OCI-LY7 (cell line): ENCODE results near the gene SLC35A5. TPM values are rescaled to one million over a fixed set of nuclear protein-coding genes. Genes with fewer than 3 reads are reported as not detected.
A peak's percentile ranks its signal among the peaks of the same experiment; 100 is the strongest.

ENCODE experiments used
- BruUV-seq: library from RNA; stranded (reverse); fragments of 400-500 nt; replicated peaks from 2 replicates; lab custom pipeline; 2021; lab: Mats Ljungman, UMichigan
- CTCF ChIA-PET: fragments of 300-600 bp; sonication (Branson Sonifier 250); formaldehyde crosslinking; loops from one replicate; lab custom pipeline; 2022; ENCODE audit warnings: antibody characterized with exemption; ENCODE audit not compliant: unreplicated experiment; lab: Charles Lee
- POLR2A ChIA-PET: fragments of 300-600 bp; sonication (Branson Sonifier 250); formaldehyde crosslinking; loops from one replicate; lab custom pipeline; 2022; ENCODE audit warnings: antibody characterized with exemption; lab: Charles Lee
- DNase-seq: peaks from one replicate; pipeline ENCODE4 v3.0.0-alpha.2; 2015; ENCODE audit warnings: low spot score
- H2AFZ ChIP-seq: fragments of 200-600 bp; sonication (generic), shearing (Covaris generic); 2 replicates; pipeline ENCODE4 v1.6.1; 2014; ENCODE audit warnings: mild to moderate bottlenecking, antibody characterized with exemption, low read length, moderate library complexity
- H3K27ac ChIP-seq: fragments of 200-600 bp; sonication (generic); 2 replicates; pipeline ENCODE4 v1.5.1; 2014; ENCODE audit warnings: mixed run types, low read depth, mild to moderate bottlenecking, moderate library complexity, low read length, inconsistent platforms; ENCODE audit not compliant: poor library complexity, severe bottlenecking
- H3K36me3 ChIP-seq: fragments of 200-600 bp; sonication (generic); 2 replicates; pipeline ENCODE4 v1.6.1; 2014; ENCODE audit warnings: mild to moderate bottlenecking, antibody characterized with exemption, low read length, moderate library complexity, mixed read lengths; ENCODE audit not compliant: insufficient read depth
- H3K4me1 ChIP-seq: fragments of 200-600 bp; sonication (generic); 2 replicates; pipeline ENCODE4 v1.5.1; 2014; ENCODE audit warnings: mild to moderate bottlenecking, low read length; ENCODE audit not compliant: insufficient read depth, poor library complexity, severe bottlenecking
- H3K4me2 ChIP-seq: fragments of 200-600 bp; sonication (generic); 2 replicates; pipeline ENCODE4 v1.6.1; 2014; ENCODE audit warnings: mild to moderate bottlenecking, low read length
- H3K4me3 ChIP-seq: fragments of 200-600 bp; sonication (generic); 2 replicates; pipeline ENCODE4 v1.5.1; 2014; ENCODE audit warnings: mild to moderate bottlenecking, low read depth, low read length; ENCODE audit not compliant: poor library complexity, severe bottlenecking
- H3K79me2 ChIP-seq: fragments of 200-600 bp; sonication (generic); 2 replicates; pipeline ENCODE4 v1.6.1; 2016; ENCODE audit warnings: low read depth, mild to moderate bottlenecking, low read length, moderate library complexity, mixed read lengths; ENCODE audit not compliant: insufficient read depth
- H3K9me2 ChIP-seq: fragments of 200-600 bp; sonication (generic); 2 replicates; pipeline ENCODE4 v1.6.1; 2016; ENCODE audit warnings: mild to moderate bottlenecking, low read length, mixed read lengths; ENCODE audit not compliant: insufficient read depth
- H3K9me3 ChIP-seq: fragments of 200-600 bp; sonication (generic); 2 replicates; pipeline ENCODE4 v1.6.1; 2014; ENCODE audit warnings: mild to moderate bottlenecking, mixed run types, low read length, mixed read lengths
- H4K20me1 ChIP-seq: fragments of 200-600 bp; sonication (generic); 2 replicates; pipeline ENCODE4 v1.6.1; 2014; ENCODE audit warnings: mild to moderate bottlenecking, antibody characterized with exemption, low read length, moderate library complexity, mixed read lengths; ENCODE audit not compliant: insufficient read depth
- CTCF ChIP-seq: fragments of 200-600 bp; sonication (generic); conservative IDR thresholded peaks from 2 replicates; pipeline ENCODE4 v1.5.1; 2014; ENCODE audit warnings: mild to moderate bottlenecking, antibody characterized with exemption, low read length, moderate library complexity, mixed read lengths
- EZH2phosphoT487 ChIP-seq: fragments of 200-600 bp; sonication (generic); IDR thresholded peaks from 2 replicates; pipeline ENCODE4 v1.6.1; 2018; ENCODE audit warnings: low read depth, borderline replicate concordance, mild to moderate bottlenecking, mixed run types, antibody characterized with exemption, low read length, moderate library complexity, mixed read lengths
- intact Hi-C: fragments of 100-400 bp; cut with micrococcal nuclease; formaldehyde crosslinking; loops from one replicate; pipeline ENCODE4 v1.10.0; 2022; ENCODE audit not compliant: unreplicated experiment
- total RNA-seq, 2 experiments: library from RNA; depleted of rRNA in 1 of 2; stranded (reverse); fragments of >200 nt in 1 of 2; shearing (Covaris generic) in 1 of 2; gene quantifications; 2 replicates each; pipeline ENCODE4 v1.2.3, GENCODE V29; 2014 to 2022

The SLC35A5 gene
- total RNA-seq, 2 experiments from 2014 or later: 12.4 to 22.7 TPM

DNA sequence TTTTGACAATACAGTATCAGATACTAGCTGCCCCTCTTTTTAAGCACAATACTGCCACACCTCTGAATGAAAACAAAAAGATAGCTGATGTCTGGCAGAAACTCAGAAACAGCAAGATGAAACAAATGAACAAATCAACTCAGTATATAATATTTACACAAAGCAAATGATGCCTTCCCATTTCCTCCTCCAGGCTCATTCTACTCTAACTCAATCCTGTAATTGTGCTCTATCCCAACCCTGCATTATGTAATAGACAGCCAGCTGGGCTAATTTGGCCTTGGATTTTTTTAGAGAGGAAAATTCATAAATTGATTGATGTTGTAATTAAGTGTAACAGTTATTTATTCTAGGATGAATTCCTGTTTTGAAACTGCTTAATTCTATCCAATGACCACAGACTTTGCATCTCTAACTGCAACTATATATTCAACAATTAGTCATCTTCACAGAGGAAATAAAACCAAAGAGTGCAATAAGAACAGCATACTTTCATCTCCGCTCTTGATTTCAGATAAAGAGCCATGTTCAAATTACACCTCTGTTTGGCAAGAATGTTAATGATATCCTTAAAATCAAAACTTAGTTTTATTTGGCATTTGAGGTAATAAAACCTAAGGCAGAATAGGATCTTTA lies 6.2 kb upstream of the SLC35A5 start:
- H3K4me2 ChIP-seq: no peak overlapping the region
- CTCF ChIA-PET: no interaction called here
- H3K27ac ChIP-seq: no peak overlapping the region

GRCh38 chr3:112557976-112558375 lies 3.9 kb upstream of the SLC35A5 start:
- Histone ChIP-seq H3K79me2 (peaks cover 85% of the 10 kb centered on the region), H3K36me3 (peaks cover 64% of the 10 kb centered on the region), H3K4me2 (peak overlapping the region; percentile 6; the same call in 1 of the 2 replicates), H3K4me3 (no peak overlapping the region), H3K4me1 (peaks cover 23% of the 10 kb centered on the region), H3K9me3 (peaks cover 19% of the 10 kb centered on the region), H2AFZ (no peak overlapping the region), H3K9me2 (no peaks in the 10 kb centered on the region), H4K20me1 (peaks cover 18% of the 10 kb centered on the region; the same call in 1 of the 2 replicates), H3K27ac (no peak overlapping the region)
- POLR2A ChIA-PET: interaction anchor here (0.5 kb wide), 1 partner anchor 551 kb away, joined by 3 read pairs; no protein-coding TSS in a partner anchor
- BruUV-seq: no TSS peak
- intact Hi-C loops: no loop called here
- CTCF ChIA-PET: no interaction called here
- DNase-seq: no peak
- TF ChIP-seq CTCF: no peak
- TF ChIP-seq EZH2phosphoT487: no peak

More for the DNA sequence above, 6.2 kb upstream of the SLC35A5 start:
- H4K20me1 ChIP-seq: peaks cover 16% of the 10 kb centered on the region; the same call in 1 of the 2 replicates
- peaks cover 88% of the 10 kb centered on the region for H3K36me3 ChIP-seq
- DNase-seq: no peak
- peaks cover 42% of the 10 kb centered on the region for H3K9me3 ChIP-seq
- intact Hi-C loops: no loop called here
- POLR2A ChIA-PET: no interaction called here
- H3K4me1 ChIP-seq: peaks cover 21% of the 10 kb centered on the region
- no peak overlapping the region for H3K4me3 ChIP-seq
- H3K79me2 ChIP-seq: peaks cover 93% of the 10 kb centered on the region
- TF ChIP-seq EZH2phosphoT487 (no peak), CTCF (no peak)
- H3K9me2 ChIP-seq: no peaks in the 10 kb centered on the region
- H2AFZ ChIP-seq: no peak overlapping the region
- no TSS peak for BruUV-seq

DNA sequence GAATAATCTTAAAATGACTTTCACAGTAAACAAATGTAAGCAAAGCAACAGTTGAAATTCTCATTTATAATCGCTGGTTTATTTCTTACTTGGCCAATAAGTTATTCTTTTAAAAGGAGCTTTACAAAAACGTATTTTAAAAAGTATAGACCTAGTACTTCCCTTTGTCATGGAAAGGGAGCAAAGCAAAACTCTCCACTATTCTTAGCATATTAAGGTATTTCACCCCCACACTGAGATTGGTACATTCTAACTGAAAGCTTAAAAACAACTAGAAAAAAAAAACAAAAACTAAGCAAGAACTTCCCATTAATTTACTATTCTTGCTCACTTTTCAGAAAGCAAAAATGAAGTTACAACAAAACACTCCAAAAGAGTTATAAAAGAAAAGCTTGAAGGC lies 1.5 kb upstream of the SLC35A5 start:
- intact Hi-C loops: loop anchor here (5.0 kb wide), 3 partner anchors 423 to 457 kb away; a partner anchor contains a TSS
- Histone ChIP-seq H3K4me2 (peak overlapping the region; percentile 70), H3K36me3 (peaks cover 47% of the 10 kb centered on the region), H3K9me2 (no peaks in the 10 kb centered on the region), H3K27ac (peak overlapping the region; percentile 80), H3K4me3 (peak overlapping the region; percentile 95), H3K9me3 (0 out of 2 replicates have a peak, but pooled peaks cover 9% of the 10 kb centered on the region), H2AFZ (no peak overlapping the region), H3K4me1 (peaks cover 28% of the 10 kb centered on the region), H4K20me1 (peaks cover 18% of the 10 kb centered on the region; the same call in 1 of the 2 replicates), H3K79me2 (peaks cover 72% of the 10 kb centered on the region)
- TF ChIP-seq CTCF: no peak
- TF ChIP-seq EZH2phosphoT487: no peak
- DNase-seq: peak; percentile 31
- CTCF ChIA-PET: interaction anchor here (1.0 kb wide), 1 partner anchor 267 kb away, joined by 3 read pairs; no protein-coding TSS in a partner anchor
- POLR2A ChIA-PET: interaction anchor here (0.5 to 1.3 kb wide), 11 partner anchors 9 to 502 kb away, joined by 3 to 6 read pairs (median 4); partner anchors contain the start of gene SLC9C1
- no TSS peak for BruUV-seq
